HG03097 (cell line): ENCODE data around the gene TLN1.

ENCODE experiments used
- ATAC-seq: cut with Tn5 transposase; IDR thresholded peaks from one replicate; pipeline ENCODE4 v1.9.1; 2021; ENCODE audit not compliant: unreplicated experiment, low FRiP score

Gene TLN1

DNA sequence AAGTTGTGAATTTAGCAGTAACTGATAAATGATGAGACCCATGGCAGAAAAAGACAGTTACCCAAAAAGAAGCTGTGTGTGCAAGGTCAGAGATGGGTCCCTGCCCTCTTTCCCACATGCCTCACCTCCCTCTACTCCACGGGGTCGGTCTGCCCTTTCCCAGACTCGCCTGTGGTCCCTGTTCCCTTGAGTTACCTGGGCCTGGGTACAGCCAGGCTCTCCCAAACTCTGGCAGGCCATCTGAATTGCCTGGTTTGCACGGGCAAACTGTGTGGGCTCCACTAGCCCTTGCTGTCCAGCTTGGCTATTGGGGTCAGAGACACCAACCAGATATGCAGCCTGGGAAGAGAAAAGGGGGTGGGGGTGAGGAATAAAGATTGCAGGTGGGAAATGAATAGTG lies 23.8 kb downstream of the TLN1 start:
- no peak for ATAC-seq

DNA sequence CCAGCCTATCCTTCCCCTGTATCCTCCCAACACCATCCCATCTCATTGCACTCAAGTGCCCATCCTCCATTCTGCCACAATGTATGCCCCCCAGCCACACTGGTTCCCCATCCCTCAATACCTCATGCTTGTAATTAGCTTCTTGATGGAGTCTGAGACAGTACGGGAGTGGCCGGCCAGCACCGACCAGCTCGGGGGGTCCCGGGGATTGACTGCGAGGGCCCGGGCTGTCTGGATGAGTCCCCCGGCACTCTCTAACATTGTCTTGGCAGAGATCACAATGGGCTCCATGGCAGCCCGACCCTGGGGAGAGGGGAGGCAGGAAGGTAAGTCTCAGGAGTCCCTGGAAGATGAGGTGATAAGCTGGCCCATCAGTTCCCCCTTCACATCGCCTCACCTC lies 25.0 kb downstream of the TLN1 start:
- no peak for ATAC-seq

DNA sequence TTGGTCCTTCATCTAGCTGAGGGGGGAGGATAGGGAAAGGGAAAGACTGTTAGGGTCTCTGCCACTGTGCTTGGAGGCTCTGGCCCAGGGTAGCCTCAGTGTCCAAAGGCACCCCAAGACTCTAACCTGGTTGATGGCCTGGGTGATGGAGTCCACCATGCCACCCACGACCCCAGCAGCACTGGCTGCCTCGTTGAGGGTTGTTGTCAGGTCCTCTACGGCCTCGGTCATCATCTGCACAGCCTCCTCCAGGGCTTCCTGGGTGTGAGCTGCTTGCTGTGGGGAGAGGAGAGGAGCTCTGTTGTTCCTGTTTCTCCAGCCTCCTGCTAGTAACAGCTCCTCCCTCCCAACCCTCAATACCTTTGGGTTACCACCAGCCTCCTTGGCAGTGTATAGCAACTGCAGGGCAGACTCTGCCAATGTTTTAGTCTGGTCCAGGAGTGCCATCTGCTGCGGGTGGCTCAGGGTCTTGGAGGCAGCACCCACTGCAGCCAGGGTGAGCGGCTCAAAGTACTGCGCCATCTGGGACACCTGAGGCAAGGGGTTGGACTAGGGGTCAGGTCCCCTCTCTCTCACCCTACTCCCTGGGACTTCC lies 26.1 kb downstream of the TLN1 start:
- ATAC-seq: no peak

DNA sequence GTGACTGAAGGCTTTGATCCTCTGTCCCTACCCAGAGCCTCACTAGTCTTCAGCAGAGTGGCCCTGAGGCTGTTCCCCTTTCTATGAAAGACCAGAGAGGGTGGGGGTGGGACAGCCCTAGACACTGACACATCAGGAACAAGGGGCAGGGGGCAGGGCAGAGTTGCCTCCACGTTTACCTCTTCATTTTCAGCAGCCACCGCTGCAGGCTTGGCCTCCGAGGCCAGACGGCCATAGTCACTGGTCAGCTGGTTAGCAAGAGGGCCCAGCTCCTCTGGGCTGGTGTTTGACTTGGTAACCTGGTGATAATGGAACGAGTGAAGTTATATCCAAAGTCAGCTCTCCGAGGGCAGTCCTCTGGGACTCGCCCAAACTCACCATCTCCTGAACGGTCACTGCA lies 26.6 kb downstream of the TLN1 start:
- ATAC-seq: no peak

DNA sequence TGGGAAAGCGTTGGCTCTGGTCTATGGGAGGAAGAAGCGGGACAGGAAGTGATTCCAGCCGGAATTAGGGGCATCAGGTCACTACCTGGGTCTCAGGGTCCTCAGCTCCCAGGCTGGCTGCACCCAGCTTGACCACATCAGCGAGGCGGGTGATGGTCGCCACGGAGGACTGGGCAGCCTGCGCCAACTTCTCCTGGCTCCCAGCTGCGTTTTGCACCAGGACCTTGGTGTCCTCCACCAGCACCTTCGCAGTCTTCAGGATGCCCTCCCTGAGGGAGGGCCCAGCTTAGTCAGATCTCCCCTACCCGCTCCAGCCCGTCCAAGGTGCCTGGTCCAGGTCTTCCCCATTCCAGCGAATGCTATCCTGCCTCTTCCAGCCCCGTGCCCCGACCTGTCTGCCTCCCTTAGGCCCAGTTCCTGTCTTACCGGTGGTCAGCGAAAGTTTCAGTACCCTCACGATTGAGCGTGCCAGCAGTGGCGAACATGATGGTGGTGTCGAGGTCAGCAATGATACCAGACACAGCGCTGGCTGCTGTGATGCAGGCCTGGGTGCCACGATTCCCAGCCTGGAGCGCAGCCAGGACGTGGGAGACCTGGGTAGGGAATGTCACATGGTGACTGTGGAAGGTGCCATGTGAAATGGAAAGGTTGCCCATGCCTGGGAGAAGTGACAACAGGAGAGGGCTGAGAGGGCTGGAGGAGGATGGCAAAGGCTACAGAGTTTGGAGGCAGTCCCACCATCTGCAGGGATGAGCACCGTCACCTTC lies 27.9 kb downstream of the TLN1 start:
- no peak for ATAC-seq

DNA sequence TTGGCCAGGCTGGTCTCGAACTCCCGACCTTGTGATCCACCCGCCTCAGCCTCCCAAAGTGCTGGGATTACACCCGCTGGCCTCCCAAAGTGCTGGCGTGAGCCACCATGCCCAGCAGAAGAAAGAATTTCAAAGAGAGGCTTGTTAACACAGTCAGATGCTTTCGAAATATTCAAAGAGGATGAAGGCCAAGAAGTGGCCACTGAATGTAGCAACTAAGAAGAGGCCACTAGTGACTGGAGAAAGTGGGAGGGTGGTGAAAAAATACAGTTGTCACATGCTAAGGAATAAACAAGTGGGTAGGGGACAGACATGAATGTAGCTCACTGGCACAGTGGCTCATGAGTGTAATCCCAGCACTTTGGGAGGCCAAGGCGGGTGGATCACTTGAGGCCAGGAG lies 29.3 kb downstream of the TLN1 start:
- no peak for ATAC-seq

DNA sequence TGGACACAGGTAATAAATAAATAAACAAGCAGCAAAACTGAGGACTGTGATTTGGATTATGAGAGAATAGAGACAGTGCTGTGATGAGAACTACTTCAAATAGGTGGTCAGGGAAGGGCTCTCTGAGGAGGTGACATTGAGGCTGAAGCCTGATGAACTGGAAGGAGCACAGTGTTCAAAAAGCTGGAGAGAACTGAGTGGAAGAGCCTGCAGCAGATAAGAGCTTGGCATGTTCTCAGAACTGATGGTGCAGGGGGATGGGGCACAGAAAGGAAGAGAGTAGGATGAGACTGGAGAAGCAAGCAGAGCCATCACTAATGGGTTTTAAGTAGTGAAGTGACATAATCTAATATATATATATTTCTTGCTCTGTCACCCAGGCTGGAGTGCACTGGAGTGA lies 31.1 kb downstream of the TLN1 start:
- no peak for ATAC-seq

DNA sequence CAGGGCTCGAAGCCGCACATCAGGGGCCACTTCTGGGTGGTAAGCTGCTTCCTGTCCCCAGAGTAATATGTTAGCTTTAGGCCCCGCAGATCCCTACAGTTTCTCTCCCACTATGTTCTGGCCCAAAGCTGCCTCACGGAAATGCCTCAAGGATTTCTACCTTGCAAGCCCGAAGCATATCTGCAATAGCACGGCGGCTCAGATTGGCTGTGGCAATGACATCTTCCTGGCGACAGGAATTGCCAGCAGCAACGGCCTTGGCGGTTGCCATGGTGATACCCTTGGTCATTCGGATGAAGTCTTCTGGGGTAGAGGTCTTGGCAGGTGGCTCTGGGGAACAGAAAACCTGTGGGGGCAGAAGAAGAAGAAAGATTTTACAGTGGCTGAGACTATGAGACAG lies 32.0 kb downstream of the TLN1 start:
- no peak for ATAC-seq

DNA sequence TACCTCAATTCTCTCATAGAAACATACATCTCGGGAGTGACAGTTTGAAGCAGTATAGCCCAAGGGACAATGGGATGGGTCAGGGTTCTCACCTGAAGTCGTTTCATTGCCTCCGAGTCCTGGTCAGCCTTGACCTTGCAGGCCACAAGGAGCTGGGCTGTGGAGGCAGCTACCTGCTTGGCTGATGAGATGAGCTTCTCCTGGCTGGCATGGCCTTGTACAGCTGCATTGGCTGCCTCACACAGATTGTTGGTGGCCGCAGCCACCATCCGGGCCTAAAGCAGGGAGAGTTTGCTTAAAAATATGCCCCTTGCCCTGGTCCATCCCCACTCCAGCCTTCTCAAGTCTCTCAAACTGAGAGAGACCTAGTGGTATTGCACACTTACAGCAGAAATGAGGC lies 33.8 kb downstream of the TLN1 start:
- ATAC-seq: no peak

DNA sequence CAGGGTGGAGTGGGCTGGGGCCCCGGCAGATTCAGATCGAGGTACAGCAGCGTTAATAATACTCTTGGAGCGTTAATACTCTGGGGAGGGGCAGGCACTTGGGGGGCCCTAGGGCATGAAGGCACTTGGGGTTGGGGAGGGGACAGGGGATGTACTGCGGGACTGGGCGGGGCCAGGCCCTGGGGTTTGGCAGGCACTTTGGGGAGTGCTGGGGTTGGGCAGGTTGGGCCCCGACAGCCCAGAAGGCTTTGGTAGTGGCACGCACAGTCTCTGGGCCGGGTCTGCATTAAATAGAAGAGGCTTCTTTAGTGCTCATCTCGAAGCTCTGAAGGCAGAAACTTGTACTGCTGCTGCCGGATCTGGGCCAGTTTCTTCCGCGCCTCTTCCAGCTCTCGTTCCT lies 34.5 kb downstream of the TLN1 start:
- ATAC-seq: no peak

DNA sequence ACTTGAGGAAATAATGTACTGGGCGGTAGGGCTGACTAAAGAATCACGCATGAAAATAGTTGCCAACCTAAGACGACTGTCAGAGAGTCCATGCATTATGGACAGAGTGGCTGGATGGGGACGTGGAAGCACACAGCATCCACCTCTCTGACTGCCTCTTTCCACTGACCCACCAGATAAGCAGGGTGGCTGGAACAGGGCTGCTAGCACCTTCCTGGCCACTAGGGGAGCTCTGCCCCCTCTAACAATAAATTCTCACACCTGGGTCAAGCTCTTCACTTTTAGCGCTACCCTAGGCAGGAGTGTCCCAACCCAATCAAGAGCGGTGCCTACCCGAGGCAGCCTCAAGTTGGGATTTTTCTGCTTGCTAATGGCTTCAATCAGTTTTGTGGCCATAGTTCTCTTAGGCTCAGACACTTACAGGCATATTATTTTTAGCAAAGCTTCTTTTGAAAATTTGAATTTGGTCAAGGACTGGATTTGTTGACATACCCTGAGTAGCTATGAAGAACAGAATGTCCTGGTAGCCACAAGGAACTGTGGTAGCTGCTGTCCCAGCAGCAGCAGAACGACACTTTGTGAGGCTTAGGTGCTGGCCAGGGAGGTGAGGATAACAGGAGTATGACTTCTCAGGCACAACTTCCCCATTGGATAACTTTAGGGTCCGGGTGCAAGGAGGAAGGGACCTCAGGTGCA lies 35.3 kb downstream of the TLN1 start:
- peak; percentile 52 for ATAC-seq

DNA sequence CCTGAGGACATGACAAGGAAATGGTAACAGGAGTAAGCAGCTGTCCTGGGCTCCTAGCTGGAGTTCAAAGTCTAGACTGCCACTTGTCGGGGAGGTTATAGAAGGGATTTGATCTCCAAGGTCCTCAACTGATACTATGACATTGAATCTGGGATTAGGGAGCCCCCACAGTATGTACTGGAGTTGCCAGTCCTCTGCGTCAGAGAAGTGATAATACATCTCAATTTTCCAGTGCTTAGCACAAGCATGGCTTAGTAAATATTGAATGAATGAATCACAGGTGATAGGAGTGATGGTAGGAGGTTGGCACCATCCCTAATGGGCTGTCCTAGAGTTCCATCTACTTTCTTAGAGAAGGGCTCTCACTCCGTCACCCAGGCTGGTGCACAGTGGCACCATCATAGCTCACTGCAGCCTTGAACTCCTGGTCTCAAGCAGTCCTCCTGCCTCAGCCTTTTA lies 36.0 kb downstream of the TLN1 start:
- ATAC-seq: no peak

DNA sequence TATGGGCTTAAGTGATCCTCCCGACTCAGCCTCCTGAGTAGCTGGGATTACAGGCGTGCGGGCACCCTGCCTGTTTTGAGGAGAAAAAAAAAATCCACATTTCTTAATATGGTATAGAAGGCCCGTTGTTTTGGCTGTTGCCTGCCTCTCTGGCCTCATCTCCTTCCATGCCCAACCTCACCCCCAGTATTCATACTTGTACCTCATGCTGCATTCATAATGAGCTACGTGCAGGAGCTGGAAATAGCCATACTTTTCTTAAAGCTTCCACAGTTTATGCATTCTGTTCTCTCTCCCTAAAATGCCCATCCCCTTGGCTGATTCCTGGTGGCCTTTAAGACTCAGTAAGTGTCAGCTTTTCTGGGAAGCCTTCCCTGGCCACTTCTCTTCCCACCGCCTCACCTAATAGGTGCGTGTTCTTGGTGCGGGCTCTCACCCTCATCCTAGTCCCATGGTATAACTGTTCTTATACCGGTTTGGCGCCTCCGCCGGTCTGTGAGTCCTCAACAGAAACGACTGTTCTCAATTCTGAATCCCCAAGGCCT lies 40.2 kb downstream of the TLN1 start:
- no peak for ATAC-seq

DNA sequence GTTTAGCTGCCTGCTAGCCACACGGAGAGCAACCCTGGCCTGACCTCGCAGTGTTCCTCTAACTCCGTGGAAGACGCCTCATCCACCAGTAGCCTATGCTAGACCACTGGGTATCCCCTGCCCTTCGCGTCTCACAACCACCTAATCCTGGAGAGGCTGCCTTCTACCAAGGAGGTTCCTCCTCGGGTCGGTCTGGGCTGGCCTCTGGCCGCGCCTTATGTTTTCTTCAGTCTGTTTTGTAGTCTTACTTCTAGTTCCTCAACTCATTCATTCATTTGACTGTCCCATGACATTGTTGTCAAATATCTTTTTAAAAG lies 40.7 kb downstream of the TLN1 start:
- ATAC-seq: no peak

DNA sequence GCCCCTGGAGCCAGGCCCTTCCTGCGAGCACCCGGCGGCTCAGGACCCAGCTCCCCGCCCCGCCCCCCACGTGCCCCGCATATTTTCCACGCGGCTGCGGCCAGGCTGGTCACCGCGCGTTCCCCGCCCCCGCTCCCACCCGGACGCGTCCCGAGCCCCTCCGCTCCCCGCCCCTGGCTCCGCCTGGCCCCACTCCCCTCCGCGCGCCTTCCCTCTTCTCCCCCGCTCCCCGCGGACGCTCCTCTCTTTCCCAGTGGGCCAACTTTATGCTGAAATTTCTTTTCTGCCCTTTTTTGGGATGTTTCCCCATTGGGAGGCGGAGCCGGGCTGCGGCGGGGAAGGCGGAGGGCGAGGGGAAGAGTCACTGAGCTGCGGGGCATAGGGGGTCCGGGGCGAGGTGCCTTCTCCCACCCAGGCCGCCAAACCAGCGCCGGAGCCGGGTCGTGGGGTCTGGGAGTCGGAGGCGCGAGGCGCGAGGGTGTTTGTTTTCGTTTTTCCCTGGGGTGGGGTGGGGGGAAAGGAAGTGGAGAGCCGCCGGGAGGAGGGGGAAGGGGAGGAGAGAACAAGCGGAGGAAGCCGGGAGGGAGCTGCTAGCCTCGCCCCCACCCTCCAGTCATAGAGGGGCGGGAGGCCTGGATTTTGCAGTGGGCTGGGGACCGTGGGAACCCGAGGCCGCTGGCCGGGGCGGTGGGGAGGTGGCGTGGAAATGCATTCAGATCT lies 41.2 kb downstream of the TLN1 start:
- no peak for ATAC-seq

DNA sequence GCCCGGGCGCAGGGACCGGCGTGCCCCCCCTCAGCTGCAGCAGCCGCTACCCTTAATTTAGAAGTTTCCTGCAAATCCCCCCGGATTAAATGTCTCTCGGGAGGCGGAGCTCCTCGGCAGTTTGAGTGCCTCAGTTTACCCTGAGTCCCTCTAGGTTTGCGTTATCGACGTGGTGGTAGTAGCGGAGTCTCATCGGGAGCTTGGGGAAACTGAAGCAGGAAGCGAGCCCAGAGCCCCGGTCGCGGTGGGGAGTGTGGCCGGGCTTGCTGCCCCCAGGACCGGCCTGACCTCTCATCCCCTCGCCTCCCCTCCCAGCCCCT lies 41.7 kb downstream of the TLN1 start:
- ATAC-seq: no peak

DNA sequence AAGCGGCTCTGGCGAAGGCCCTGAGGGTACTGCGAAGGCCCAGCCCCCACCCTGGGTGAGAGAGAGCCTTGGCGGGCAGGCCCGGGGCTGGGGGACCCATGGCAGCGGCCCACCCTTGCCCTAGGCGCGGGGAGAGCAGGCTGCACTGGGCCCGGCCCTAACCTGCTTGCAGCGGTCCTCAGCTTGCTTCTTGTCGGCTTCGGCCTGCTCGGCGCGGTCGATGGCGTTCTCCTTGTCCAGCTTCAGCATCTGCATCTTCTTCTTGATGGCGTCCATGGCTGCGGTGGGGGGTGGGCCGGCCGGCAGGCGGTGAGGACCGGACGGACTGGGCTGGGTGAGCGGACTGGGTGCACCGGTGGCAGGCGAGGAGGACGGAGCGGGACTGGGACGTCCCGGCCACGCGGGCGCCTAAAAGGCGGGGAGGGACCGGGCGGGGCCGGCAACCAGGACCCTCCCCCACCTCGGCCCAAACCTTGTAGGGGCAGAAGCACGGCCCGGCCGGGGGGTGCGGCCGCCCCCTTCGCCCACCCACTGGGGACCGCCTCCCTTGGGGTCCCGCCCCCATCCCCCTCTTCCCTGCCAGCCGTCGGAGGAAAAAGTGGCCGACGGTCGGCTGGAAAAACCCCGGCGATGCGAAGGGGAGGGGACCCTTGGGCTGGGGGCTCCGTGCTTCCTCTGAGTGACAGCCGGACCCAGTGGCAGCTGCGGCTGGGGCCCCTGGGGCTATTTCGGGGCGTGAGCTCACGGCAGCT lies 42.3 kb downstream of the TLN1 start, which contains the start of gene TPM2:
TSS of gene TPM2 (minus strand) at position 384 of the 752 bp plus-strand sequence. CDS start at position 276, 108 bp downstream.
- ATAC-seq: no peak

DNA sequence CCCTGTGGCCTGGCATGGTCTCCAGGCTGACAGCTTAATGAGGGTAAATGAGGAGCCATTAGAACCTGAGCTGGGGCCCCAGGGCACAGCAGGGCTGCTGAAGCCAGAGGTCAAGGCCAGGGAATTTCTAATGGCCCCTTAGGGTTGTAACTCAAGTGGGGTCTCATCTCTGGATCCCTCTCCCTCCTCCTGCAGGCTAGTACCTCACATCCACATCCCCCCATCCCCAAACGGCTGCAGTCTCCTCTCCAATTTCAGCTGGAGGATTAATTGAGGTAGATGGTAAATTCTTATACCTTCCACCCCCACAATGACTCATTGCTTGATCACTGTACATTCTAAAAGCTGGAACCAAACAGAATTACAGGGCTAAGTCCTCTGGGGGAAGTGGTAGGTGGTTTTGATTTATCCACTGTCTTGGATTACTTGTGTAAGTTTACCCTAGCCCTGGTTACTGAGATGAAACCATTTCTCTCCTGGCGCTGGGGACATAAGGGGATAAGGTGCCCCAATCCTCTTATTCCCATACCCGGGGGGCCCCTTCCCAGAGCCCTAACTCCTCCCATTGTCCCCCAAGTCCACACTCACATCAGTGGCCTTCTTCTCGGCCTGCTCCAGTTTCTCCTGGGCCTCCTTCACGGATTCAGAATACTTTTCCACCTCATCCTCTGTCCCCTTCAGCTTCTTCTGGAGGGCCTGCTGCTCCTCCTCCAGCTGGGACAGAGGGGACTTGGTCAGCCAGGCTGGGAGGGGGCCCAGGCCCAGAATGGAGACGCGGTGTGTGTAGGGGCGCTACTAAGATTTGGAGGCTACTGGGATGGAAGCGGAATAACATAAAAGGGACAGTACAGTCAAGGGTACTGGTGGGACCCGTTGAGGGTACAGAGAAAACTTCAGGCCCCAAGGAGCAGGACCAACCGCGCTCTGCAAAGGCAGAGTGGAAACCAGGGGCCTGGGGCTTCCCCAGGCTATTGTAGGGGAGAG lies 43.1 kb downstream of the TLN1 start:
- ATAC-seq: no peak

DNA sequence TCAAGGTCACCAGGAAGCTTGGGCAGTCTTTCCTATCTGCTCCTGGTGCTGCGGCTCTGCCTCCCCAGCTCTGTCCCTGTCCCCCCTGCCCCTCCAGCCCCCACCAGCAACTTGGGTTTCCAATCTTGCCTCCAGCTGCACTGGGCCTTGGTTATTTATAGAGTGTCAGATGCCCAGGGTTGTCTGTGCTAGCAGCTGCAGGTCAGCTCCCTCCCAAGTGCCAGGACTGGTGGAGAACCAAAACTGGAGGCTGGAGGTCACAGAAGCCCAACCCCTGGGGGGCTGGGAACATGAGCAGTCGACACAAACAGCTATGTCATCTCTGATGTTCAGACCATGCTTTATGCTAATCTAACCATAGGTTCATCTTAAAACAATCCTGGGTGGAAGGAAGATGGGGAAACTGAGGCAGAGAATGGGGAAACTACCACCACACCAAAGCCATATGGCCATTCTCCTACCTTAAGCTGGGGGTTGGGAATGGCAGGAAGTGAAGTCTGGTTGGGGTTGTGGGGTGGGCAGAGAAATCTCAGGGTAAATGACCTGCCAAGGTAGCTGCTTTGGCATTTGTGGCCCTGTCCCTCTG lies 43.9 kb downstream of the TLN1 start:
- ATAC-seq: no peak
